Stimulated activated CD4-positive, alpha-beta T cell treated with anti-CD3 and anti-CD28 coated beads, Interleukin-2, amount 100 ng/mL, for 24 hours (primary cell): ENCODE measurements around the gene GLI1.

Source experiments
- DNase-seq, 2 donors: peaks; one replicate each; pipeline ENCODE4 v3.0.0-alpha.2; 2020

GLI1 gene

GRCh38 chr12:57461917-57462250 lies 2.3 kb downstream of the GLI1 start:
- DNase-seq: no peak

- peak; percentile 91 to 92 for DNase-seq
Measured at GRCh38 chr12:57462251-57462911, 2.8 kb downstream of the GLI1 start.

- no peak for DNase-seq
Measured at GRCh38 chr12:57462912-57463253, 3.3 kb downstream of the GLI1 start.

- no peak for DNase-seq
Measured at GRCh38 chr12:57464569-57464968, 5.0 kb downstream of the GLI1 start.

- no peak for DNase-seq
Measured at GRCh38 chr12:57465030-57465746, 5.6 kb downstream of the GLI1 start.

GRCh38 chr12:57465747-57466505 lies 6.3 kb downstream of the GLI1 start:
- no peak for DNase-seq

- DNase-seq: no peak
Measured at GRCh38 chr12:57467212-57467874, 7.8 kb downstream of the GLI1 start.

- DNase-seq: no peak
Measured at GRCh38 chr12:57467915-57468314, 8.3 kb downstream of the GLI1 start.

GRCh38 chr12:57469296-57470164 lies 9.9 kb downstream of the GLI1 start:
- DNase-seq: no peak

GRCh38 chr12:57470286-57470969 lies 10.8 kb downstream of the GLI1 start:
- DNase-seq: no peak

GRCh38 chr12:57470970-57471656 lies 11.5 kb downstream of the GLI1 start:
- DNase-seq: no peak

- DNase-seq: no peak
Measured at GRCh38 chr12:57471661-57472060, 12.1 kb downstream of the GLI1 start.

- no peak for DNase-seq
Measured at GRCh38 chr12:57472391-57472790, 12.8 kb downstream of the GLI1 start.

GRCh38 chr12:57473392-57473791 lies 13.8 kb downstream of the GLI1 start:
- DNase-seq: no peak

- no peak for DNase-seq
Measured at GRCh38 chr12:57473886-57474285, 14.3 kb downstream of the GLI1 start.

GRCh38 chr12:57474430-57474829 lies 14.8 kb downstream of the GLI1 start:
- DNase-seq: no peak

- DNase-seq: no peak
Measured at GRCh38 chr12:57474862-57475261, 15.3 kb downstream of the GLI1 start.

GRCh38 chr12:57475271-57476161 lies 15.9 kb downstream of the GLI1 start:
- no peak for DNase-seq

GRCh38 chr12:57476162-57476992 lies 16.8 kb downstream of the GLI1 start:
- peak; percentile 81 to 85 for DNase-seq
